Ascending aorta (tissue), 2 donors: Measurements from ENCODE around the gene OSBPL10. TPM values are rescaled to one million over a fixed set of nuclear protein-coding genes. Genes with fewer than 3 reads are reported as not detected.
A peak's percentile ranks its signal among the peaks of the same experiment; 100 is the strongest.

Experiments
- DNase-seq, 2 donors: peaks; one replicate each; pipeline ENCODE4 v3.0.0-alpha.2; 2019; ENCODE audit warnings: low spot score in 2 of 2
- H3K27ac ChIP-seq, 2 donors: fragments of 200-600 bp; sonication (generic); one replicate each; pipeline ENCODE4 v1.5.1; 2016 to 2017; ENCODE audit warnings: mild to moderate bottlenecking in 1 of 2
- H3K27me3 ChIP-seq: fragments of 200-600 bp; sonication (generic); one replicate; pipeline ENCODE4 v1.5.1; 2017
- H3K36me3 ChIP-seq, 2 donors: fragments of 200-600 bp; sonication (generic); one replicate each; pipeline ENCODE4 v1.5.1; 2016
- H3K4me1 ChIP-seq, 2 donors: fragments of 200-600 bp; sonication (generic); one replicate each; pipeline ENCODE4 v1.5.1; 2016 to 2017; ENCODE audit warnings: mild to moderate bottlenecking in 1 of 2
- H3K4me3 ChIP-seq, 2 donors: fragments of 200-600 bp; sonication (generic); one replicate each; pipeline ENCODE4 v1.5.1; 2016 to 2017; ENCODE audit warnings: mild to moderate bottlenecking in 1 of 2
- H3K9me3 ChIP-seq, 2 donors: fragments of 200-600 bp; sonication (generic); one replicate each; pipeline ENCODE4 v1.5.1; 2016
- CTCF ChIP-seq, 3 experiments: fragments of 200-600 bp in 2 of 3; fragments of 450-650 bp in 1 of 3; sonication (generic) in 2 of 3; IDR thresholded peaks; one replicate each; pipeline ENCODE4 v1.5.1; 2016 to 2019; ENCODE audit warnings: antibody characterized with exemption in 3 of 3, mild to moderate bottlenecking in 1 of 3, moderate library complexity in 1 of 3
- intact Hi-C: fragments of 100-400 bp; cut with DNase I; formaldehyde crosslinking; loops from one replicate; pipeline ENCODE4 v1.15.1; 2023
- total RNA-seq: library from RNA; depleted of rRNA; stranded (reverse); fragments of >200 nt; gene quantifications from one replicate; pipeline ENCODE4 v1.1.0, GENCODE V29; 2016

The OSBPL10 gene
- total RNA-seq, 1 donor from 2014 or later = 169 TPM

- Histone ChIP-seq H3K4me1 (no peaks in the 10 kb centered on the region), H3K9me3 (no peaks in the 10 kb centered on the region), H3K4me3 (no peak overlapping the region), H3K27ac (no peak overlapping the region), H3K36me3 (no peaks in the 10 kb centered on the region), H3K27me3 (no peaks in the 10 kb centered on the region)
- TF ChIP-seq CTCF (IDR thresholded peaks at IDR 0.05) = no peak
- intact Hi-C loops = no loop called here
- no peak for DNase-seq
These were observed 205.7 kb downstream of the OSBPL10 start for GRCh38 chr3:31775383-31775782.

GRCh38 chr3:31772758-31773473, 208.1 kb downstream of the OSBPL10 start:
- DNase-seq = no peak
- TF ChIP-seq CTCF (IDR thresholded peaks at IDR 0.05) = no peak
- Histone ChIP-seq H3K27ac (no peak overlapping the region), H3K9me3 (no peaks in the 10 kb centered on the region), H3K4me1 (peaks cover 0 to 2% of the 10 kb centered on the region in 2 donors), H3K36me3 (no peaks in the 10 kb centered on the region), H3K4me3 (no peak overlapping the region), H3K27me3 (no peaks in the 10 kb centered on the region)
- intact Hi-C loops = no loop called here

GRCh38 chr3:31772272-31772671, 208.8 kb downstream of the OSBPL10 start:
- DNase-seq = no peak
- Histone ChIP-seq H3K4me3 (no peak overlapping the region), H3K9me3 (no peaks in the 10 kb centered on the region), H3K4me1 (peaks cover 0 to 2% of the 10 kb centered on the region in 2 donors), H3K27me3 (no peaks in the 10 kb centered on the region), H3K27ac (no peak overlapping the region), H3K36me3 (no peaks in the 10 kb centered on the region)
- TF ChIP-seq CTCF (IDR thresholded peaks at IDR 0.05) = no peak
- intact Hi-C loops = no loop called here

DNA sequence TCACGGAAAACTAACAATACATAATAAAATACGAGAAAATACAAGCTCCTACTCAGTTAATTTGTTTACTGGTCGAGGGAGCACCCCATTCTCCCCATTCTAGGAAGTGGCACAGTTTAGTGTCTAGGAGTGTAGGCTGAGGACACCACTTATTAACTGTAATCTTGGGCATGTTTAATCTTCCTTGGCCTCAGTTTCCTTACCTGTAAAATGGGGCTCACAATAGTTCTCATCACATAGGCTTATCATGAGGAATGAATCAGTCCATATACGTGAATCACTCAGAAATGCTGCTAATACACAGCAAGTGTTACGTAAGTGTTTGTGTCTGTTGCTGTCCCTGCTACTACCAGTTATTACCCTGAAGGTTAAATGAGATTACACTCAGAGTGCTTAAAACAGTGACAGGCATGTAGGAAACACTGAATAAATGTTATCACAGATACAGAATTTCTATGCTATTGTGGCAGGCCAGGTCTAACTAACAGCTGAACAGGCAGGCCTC, 210.2 kb downstream of the OSBPL10 start:
- Histone ChIP-seq H3K27me3 (no peaks in the 10 kb centered on the region), H3K27ac (no peak overlapping the region), H3K4me1 (peaks cover 0 to 2% of the 10 kb centered on the region in 2 donors), H3K4me3 (no peak overlapping the region), H3K9me3 (no peaks in the 10 kb centered on the region), H3K36me3 (no peaks in the 10 kb centered on the region)
- no peak for TF ChIP-seq CTCF (IDR thresholded peaks at IDR 0.05)
- DNase-seq = no peak
- intact Hi-C loops = no loop called here

- Histone ChIP-seq H3K4me1 (peaks cover 0 to 2% of the 10 kb centered on the region in 2 donors), H3K9me3 (no peaks in the 10 kb centered on the region), H3K27me3 (no peaks in the 10 kb centered on the region), H3K36me3 (no peaks in the 10 kb centered on the region), H3K4me3 (no peak overlapping the region), H3K27ac (no peak overlapping the region)
- peak; percentile 48 to 73 (median 53) for TF ChIP-seq CTCF (IDR thresholded peaks at IDR 0.05)
- DNase-seq = peak in 1 of 2 donors; percentile 69
- intact Hi-C loops = loop anchor here (5.0 to 10.0 kb wide), 3 partner anchors 216 to 1001 kb away; partner anchors contain the start of gene STT3B
These were observed 212.5 kb downstream of the OSBPL10 start for GRCh38 chr3:31768479-31769125.
